HepG2 (cell line): Measurements from ENCODE around the gene NPTXR.

Source experiments
- JUN ChIP-seq: sonication (generic); formaldehyde crosslinking; IDR thresholded peaks from 2 replicates; pipeline ENCODE4 v1.4.0; 2020; ENCODE audit warnings: mild to moderate bottlenecking, missing genetic modification reagents
- MAFF ChIP-seq: IDR thresholded peaks from 2 replicates; pipeline ENCODE4 v1.6.1; 2011; ENCODE audit warnings: low read depth, low read length, improper control_type of control experiment
- NFE2L1 ChIP-seq: sonication (generic); formaldehyde crosslinking; IDR thresholded peaks from 2 replicates; pipeline ENCODE4 v1.4.0; 2020; ENCODE audit warnings: missing genetic modification reagents, mild to moderate bottlenecking, borderline replicate concordance
- POLR2AphosphoS5 ChIP-seq: IDR thresholded peaks from 2 replicates; pipeline ENCODE4 v1.6.1; 2012; ENCODE audit warnings: low read depth, low read length
- PREB ChIP-seq: sonication (generic); formaldehyde crosslinking; IDR thresholded peaks from 2 replicates; pipeline ENCODE4 v1.4.0; 2020; ENCODE audit warnings: missing genetic modification reagents
- RARA ChIP-seq: IDR thresholded peaks from 2 replicates; pipeline ENCODE4 v1.6.1; 2016; ENCODE audit warnings: missing genetic modification reagents, missing compliant biosample characterization
- SMAD3 ChIP-seq: sonication (generic); formaldehyde crosslinking; IDR thresholded peaks from 2 replicates; pipeline ENCODE4 v1.4.0; 2020; ENCODE audit warnings: missing genetic modification reagents
- XRCC5 ChIP-seq: fragments of 200-400 bp; formaldehyde crosslinking; optimal IDR thresholded peaks from 2 replicates; pipeline ENCODE3; 2017; ENCODE audit warnings: mild to moderate bottlenecking, low read length
- ZBTB8A ChIP-seq: sonication (generic); formaldehyde crosslinking; IDR thresholded peaks from 2 replicates; pipeline ENCODE4 v1.4.0; 2020; ENCODE audit warnings: mild to moderate bottlenecking, low read depth, missing genetic modification reagents, borderline replicate concordance
- ZFP90 ChIP-seq: sonication (generic); formaldehyde crosslinking; IDR thresholded peaks from 2 replicates; pipeline ENCODE4 v1.8.0; 2022; ENCODE audit warnings: missing genetic modification reagents, mild to moderate bottlenecking, inconsistent platforms, borderline replicate concordance
- ZNF788 ChIP-seq: sonication (generic); formaldehyde crosslinking; IDR thresholded peaks from 2 replicates; pipeline ENCODE4 v1.5.0; 2020; ENCODE audit warnings: mild to moderate bottlenecking, missing genetic modification reagents, borderline replicate concordance

DNA sequence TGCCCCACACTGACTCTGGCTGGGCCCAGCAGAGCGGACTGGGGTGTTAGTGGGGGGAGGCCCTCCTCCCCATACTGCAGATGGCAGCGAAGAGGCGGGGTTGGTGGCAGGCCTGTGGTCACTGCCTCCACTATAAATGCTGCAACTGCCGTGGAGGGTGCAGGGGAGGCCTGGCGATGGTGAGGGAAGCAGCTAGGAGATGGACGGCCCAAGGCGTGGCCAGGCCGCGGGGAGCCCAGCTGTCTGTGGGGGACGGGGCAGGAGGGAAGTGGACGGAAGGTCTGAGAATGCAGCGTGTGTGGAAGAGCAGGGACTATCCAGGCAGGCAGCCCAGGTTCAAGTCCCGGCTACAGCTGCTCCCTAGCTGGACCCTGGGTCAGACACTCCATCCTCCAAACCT is 68.2 kb downstream of the NPTXR start:
- TF ChIP-seq ZBTB8A (CRISPR knock-in tag) (no peak), XRCC5 (no peak), JUN (CRISPR knock-in tag) (no peak), RARA (CRISPR knock-in tag) (no peak), ZFP90 (CRISPR knock-in tag) (no peak), SMAD3 (CRISPR knock-in tag) (no peak), PREB (CRISPR knock-in tag) (no peak), ZNF788 (CRISPR knock-in tag) (no peak), NFE2L1 (CRISPR knock-in tag) (no peak), MAFF (no peak), POLR2AphosphoS5 (no peak)
